Smooth muscle cell (in vitro differentiated cells): ENCODE data around the gene ZFP57. TPM values are rescaled to one million over a fixed set of nuclear protein-coding genes. Genes with fewer than 3 reads are reported as not detected.

Experiments
- DNase-seq: peaks from one replicate; lab custom pipeline; 2025; ENCODE audit not compliant: unreplicated experiment; lab: John Stamatoyannopoulos, UW
- H2AFZ ChIP-seq: fragments of 200-600 bp; sonication (generic); 2 replicates; pipeline ENCODE4 v1.6.0; 2016; ENCODE audit warnings: antibody characterized with exemption, low read depth, mild to moderate bottlenecking
- H3F3A ChIP-seq: fragments of 200-600 bp; sonication (generic); 2 replicates; pipeline ENCODE4 v1.6.0; 2017; ENCODE audit warnings: antibody characterized with exemption, low read depth
- H3K27ac ChIP-seq: fragments of 200-600 bp; sonication (generic); 2 replicates; pipeline ENCODE4 v1.5.1; 2016; ENCODE audit warnings: low read depth, mild to moderate bottlenecking
- H3K27me3 ChIP-seq: fragments of 200-600 bp; sonication (generic); 2 replicates; pipeline ENCODE4 v1.6.1; 2016; ENCODE audit warnings: low read depth, mild to moderate bottlenecking
- H3K36me3 ChIP-seq: fragments of 200-600 bp; sonication (generic); 2 replicates; pipeline ENCODE4 v1.5.1; 2016; ENCODE audit warnings: low read depth
- H3K4me1 ChIP-seq: fragments of 200-600 bp; sonication (generic); 2 replicates; pipeline ENCODE4 v1.5.1; 2016; ENCODE audit warnings: low read depth
- H3K4me2 ChIP-seq: fragments of 200-600 bp; sonication (generic); 2 replicates; pipeline ENCODE4 v1.6.0; 2016; ENCODE audit warnings: mild to moderate bottlenecking
- H3K4me3 ChIP-seq: fragments of 200-600 bp; sonication (generic); 2 replicates; pipeline ENCODE4 v1.5.1; 2016; ENCODE audit warnings: mild to moderate bottlenecking
- H3K79me2 ChIP-seq: fragments of 200-600 bp; sonication (generic); 2 replicates; pipeline ENCODE4 v1.6.0; 2016; ENCODE audit warnings: low read depth, mild to moderate bottlenecking
- H3K9ac ChIP-seq: fragments of 200-600 bp; sonication (generic); 2 replicates; pipeline ENCODE4 v1.6.0; 2016; ENCODE audit warnings: low read depth
- H3K9me3 ChIP-seq: fragments of 200-600 bp; sonication (generic); replicated peaks from 2 replicates; pipeline ENCODE4 v1.5.1; 2016; ENCODE audit warnings: low read depth
- H4K20me1 ChIP-seq: fragments of 200-600 bp; sonication (generic); 2 replicates; pipeline ENCODE4 v1.6.0; 2016; ENCODE audit warnings: low read depth
- CTCF ChIP-seq: fragments of 200-600 bp; sonication (generic); IDR thresholded peaks from 2 replicates; pipeline ENCODE4 v1.5.1; 2017; ENCODE audit warnings: borderline replicate concordance, mild to moderate bottlenecking, antibody characterized with exemption; ENCODE audit not compliant: insufficient read depth, poor library complexity, severe bottlenecking
- WGBS: methylation state at CpG from one replicate; pipeline ENCODE4 v1.1.7; 2016; ENCODE audit warnings: low lambda C conversion rate; 5-methylcytosine and 5-hydroxymethylcytosine counted together
- polyA plus RNA-seq: library from polyadenylated mRNA; unstranded; fragments of >200 nt; fragmentation: Nextera tagmentation; extraction: Ambion mirVana; gene quantifications from 2 replicates; pipeline ENCODE4 v1.2.1, GENCODE V29; 2016
- total RNA-seq: library from RNA; depleted of rRNA; stranded (reverse); fragments of >200 nt; gene quantifications from 2 replicates; pipeline ENCODE4 v1.2.3, GENCODE V29; 2014

The ZFP57 gene
- total and polyA plus RNA-seq, 2 experiments from 2014 or later: not detected

- H3K9me3 ChIP-seq: no peaks in the 10 kb centered on the region
- no peaks in the 10 kb centered on the region for H3K79me2 ChIP-seq
- no peak for DNase-seq
- no peak overlapping the region for H2AFZ ChIP-seq
- H3K4me2 ChIP-seq: no peak overlapping the region
- no peaks in the 10 kb centered on the region for H3F3A ChIP-seq
- H3K4me3 ChIP-seq: no peak overlapping the region
- no peak for TF ChIP-seq CTCF
- 92% methylated on average over 3 of the region's 3 CpGs for WGBS
- H4K20me1 ChIP-seq: no peaks in the 10 kb centered on the region
- no peaks in the 10 kb centered on the region for H3K36me3 ChIP-seq
- H3K27ac ChIP-seq: no peak overlapping the region
- no peak overlapping the region for H3K9ac ChIP-seq
- H3K27me3 ChIP-seq: peaks cover 38% of the 10 kb centered on the region
- no peaks in the 10 kb centered on the region for H3K4me1 ChIP-seq
Measured at GRCh38 chr6:29728173-29728874, 47.4 kb upstream of the ZFP57 start.

- DNase-seq: no peak
- H3K27me3 ChIP-seq: peaks cover 44% of the 10 kb centered on the region
- no peak overlapping the region for H3K9ac ChIP-seq
- H3K27ac ChIP-seq: no peak overlapping the region
- H3K36me3 ChIP-seq: no peaks in the 10 kb centered on the region
- H3K79me2 ChIP-seq: no peaks in the 10 kb centered on the region
- H3K9me3 ChIP-seq: no peaks in the 10 kb centered on the region
- H3K4me3 ChIP-seq: no peak overlapping the region
- no peak overlapping the region for H2AFZ ChIP-seq
- no peak for TF ChIP-seq CTCF
- H3F3A ChIP-seq: no peaks in the 10 kb centered on the region
- WGBS: 62% methylated on average over 2 of the region's 2 CpGs
- no peaks in the 10 kb centered on the region for H4K20me1 ChIP-seq
- no peak overlapping the region for H3K4me2 ChIP-seq
- H3K4me1 ChIP-seq: no peaks in the 10 kb centered on the region
Measured at GRCh38 chr6:29727637-29728036, 46.7 kb upstream of the ZFP57 start.

- TF ChIP-seq CTCF: no peak
- Histone ChIP-seq H4K20me1 (no peaks in the 10 kb centered on the region), H3F3A (no peaks in the 10 kb centered on the region), H3K4me2 (no peak overlapping the region), H3K27me3 (peaks cover 54% of the 10 kb centered on the region), H3K4me1 (no peaks in the 10 kb centered on the region), H3K79me2 (no peaks in the 10 kb centered on the region), H3K9me3 (no peaks in the 10 kb centered on the region), H2AFZ (no peak overlapping the region), H3K36me3 (no peaks in the 10 kb centered on the region), H3K27ac (no peak overlapping the region), H3K9ac (no peak overlapping the region), H3K4me3 (no peak overlapping the region)
- WGBS: 97% methylated on average over 9 of the region's 9 CpGs
- DNase-seq: no peak
Measured at GRCh38 chr6:29726571-29727194, 45.7 kb upstream of the ZFP57 start.
